K562 (cell line): ENCODE results near the gene RBMS3. TPM values are rescaled to one million over a fixed set of nuclear protein-coding genes. Genes with fewer than 3 reads are reported as not detected.

ENCODE experiments used
- ATAC-seq: fragments of 200-7000 bp; cut with Tn5 transposase; 3 replicates; pipeline ENCODE4 v1.9.1; 2020; ENCODE audit warnings: moderate library complexity
- BruUV-seq: library from RNA; stranded (reverse); fragments of 400-500 nt; replicated peaks from 2 replicates; lab custom pipeline; 2021; lab: Mats Ljungman, UMichigan
- CTCF ChIA-PET: fragments of 300-600 bp; formaldehyde crosslinking; extraction: SDS; loops from one replicate; lab custom pipeline; 2021; ENCODE audit warnings: low intra/inter-chr PET ratio; lab: Yijun Ruan, JAX
- POLR2A ChIA-PET: fragments of 300-600, 350-650 bp; sonication (Branson Sonifier 250); formaldehyde crosslinking; extraction: SDS; loops from one replicate; lab custom pipeline; 2021; ENCODE audit warnings: antibody characterized with exemption, inconsistent platforms; lab: Yijun Ruan, JAX
- DNase-seq, 4 experiments: peaks; one replicate each; pipeline versions ENCODE4 v3.0.0 to v3.0.0-alpha.2; 2011 to 2018; ENCODE audit warnings: low spot score in 3 of 4, mixed read lengths in 3 of 4; ENCODE audit errors: extremely low read depth in 1 of 4
- FAIRE-seq: peaks from 2 replicates; lab custom pipeline; 2011; peaks lifted over from hg19 to GRCh38; lab: Jason Lieb, UNC
- H2AFZ ChIP-seq: 2 replicates; pipeline ENCODE4 v1.6.0; 2011; ENCODE audit warnings: low read depth, low read length, control low read depth, inconsistent platforms
- H3K27ac ChIP-seq: fragments of 200-600 bp; 3 replicates; pipeline ENCODE4 v1.8.0; 2011; ENCODE audit warnings: low read depth, mild to moderate bottlenecking, control low read depth, inconsistent platforms, low read length, moderate library complexity, mixed read lengths; ENCODE audit errors: extremely low read depth
- H3K27me3 ChIP-seq, 2 experiments: fragments of 300-600 bp in 1 of 2; 2 replicates in 1 of 2; 3 replicates in 1 of 2; pipeline versions ENCODE4 v1.6.0 to v1.8.0; 2011; ENCODE audit warnings: inconsistent platforms in 2 of 2, low read length in 2 of 2, mild to moderate bottlenecking in 1 of 2, mixed read lengths in 1 of 2, moderate library complexity in 1 of 2; ENCODE audit not compliant: control insufficient read depth in 2 of 2, insufficient read depth in 2 of 2
- H3K36me3 ChIP-seq: fragments of 300-600 bp; 3 replicates; pipeline ENCODE4 v1.8.0; 2011; ENCODE audit warnings: mild to moderate bottlenecking, low read length, inconsistent platforms; ENCODE audit not compliant: control insufficient read depth, insufficient read depth
- H3K4me1 ChIP-seq, 2 experiments: fragments of 200-600 bp in 1 of 2; replicated peaks in 1 of 2; 2 replicates in 1 of 2; 3 replicates in 1 of 2; pipeline versions ENCODE4 v1.5.1 to v1.8.0; 2011; ENCODE audit warnings: inconsistent platforms in 2 of 2, low read length in 2 of 2, mild to moderate bottlenecking in 1 of 2, mixed read lengths in 1 of 2, moderate library complexity in 1 of 2; ENCODE audit not compliant: control insufficient read depth in 2 of 2, insufficient read depth in 2 of 2
- H3K4me2 ChIP-seq: 2 replicates; pipeline ENCODE4 v1.6.1; 2011; ENCODE audit warnings: low read length, control low read depth, inconsistent platforms, mixed read lengths; ENCODE audit not compliant: insufficient read depth
- H3K4me3 ChIP-seq: fragments of 200-600 bp; sonication (generic), shearing (Covaris generic); 2 replicates; pipeline ENCODE4 v1.5.1; 2016; ENCODE audit warnings: control low read depth, inconsistent platforms
- H3K79me2 ChIP-seq: fragments of 200-600 bp; 3 replicates; pipeline ENCODE4 v1.8.0; 2011; ENCODE audit warnings: low read length, inconsistent platforms; ENCODE audit not compliant: control insufficient read depth, insufficient read depth
- H3K9ac ChIP-seq, 2 experiments: 2 replicates each; pipeline versions ENCODE4 v1.6.0 to v1.6.1; 2011; ENCODE audit warnings: low read depth in 2 of 2, low read length in 2 of 2, control low read depth in 1 of 2, inconsistent platforms in 1 of 2, mild to moderate bottlenecking in 1 of 2, mixed read lengths in 1 of 2; ENCODE audit not compliant: insufficient read depth in 1 of 2
- H3K9me1 ChIP-seq: one replicate; pipeline ENCODE4 v1.6.0; 2011; ENCODE audit warnings: inconsistent platforms, mild to moderate bottlenecking, low read length, moderate library complexity; ENCODE audit not compliant: control insufficient read depth, insufficient read depth
- H3K9me3 ChIP-seq: replicated peaks from 2 replicates; pipeline ENCODE4 v1.5.1; 2011; ENCODE audit warnings: low read depth, low read length, inconsistent platforms; ENCODE audit not compliant: control insufficient read depth, insufficient read depth
- H4K20me1 ChIP-seq: replicated peaks from 2 replicates; pipeline ENCODE4 v1.6.1; 2011; ENCODE audit warnings: low read length, inconsistent platforms, mixed read lengths; ENCODE audit not compliant: control insufficient read depth, insufficient read depth
- BHLHE40 ChIP-seq: IDR thresholded peaks from 2 replicates; pipeline ENCODE4 v1.6.1; 2011; ENCODE audit warnings: low read length, improper control_type of control experiment
- CBX1 ChIP-seq: sonication (generic); IDR thresholded peaks from 2 replicates; pipeline ENCODE4 v1.6.1; 2016; ENCODE audit warnings: antibody characterized with exemption, low read depth, mild to moderate bottlenecking
- GTF2A2 ChIP-seq: IDR thresholded peaks from 2 replicates; pipeline ENCODE4 v1.6.1; 2016; ENCODE audit warnings: mild to moderate bottlenecking, missing genetic modification characterization, missing compliant biosample characterization
- NCOA2 ChIP-seq, 2 experiments: fragments of 450-650 bp; IDR thresholded peaks; 2 replicates each; pipeline ENCODE4 v1.6.1; 2018; ENCODE audit warnings: mild to moderate bottlenecking in 2 of 2, moderate library complexity in 1 of 2; ENCODE audit not compliant: partially characterized antibody in 2 of 2
- PTTG1 ChIP-seq: fragments of 450-650 bp; IDR thresholded peaks from 2 replicates; pipeline ENCODE4 v1.6.1; 2016; ENCODE audit warnings: low read depth, mild to moderate bottlenecking, missing genetic modification characterization, missing compliant biosample characterization
- PURB ChIP-seq: sonication (generic); formaldehyde crosslinking; IDR thresholded peaks from 2 replicates; pipeline ENCODE4 v1.9.0; 2021; ENCODE audit warnings: low read depth, mild to moderate bottlenecking, missing genetic modification reagents
- RBM15 ChIP-seq: fragments of 200-400 bp; formaldehyde crosslinking; IDR thresholded peaks from 2 replicates; pipeline ENCODE4 v1.6.1; 2018; ENCODE audit warnings: mild to moderate bottlenecking, low read length, moderate library complexity; ENCODE audit not compliant: insufficient read depth
- RCOR1 ChIP-seq, 2 experiments: IDR thresholded peaks; 2 replicates each; pipeline ENCODE4 v1.6.1; 2012; ENCODE audit warnings: low read depth in 2 of 2, low read length in 2 of 2, borderline replicate concordance in 1 of 2, improper control_type of control experiment in 1 of 2
- RERE ChIP-seq: sonication (generic); formaldehyde crosslinking; IDR thresholded peaks from 2 replicates; pipeline ENCODE4 v1.8.0; 2023; ENCODE audit warnings: missing genetic modification reagents, mild to moderate bottlenecking, borderline replicate concordance
- TAF15 ChIP-seq: fragments of 200-400 bp; formaldehyde crosslinking; IDR thresholded peaks from 2 replicates; pipeline ENCODE4 v1.6.1; 2017; ENCODE audit warnings: mild to moderate bottlenecking, low read depth, low read length, moderate library complexity
- ZEB2 ChIP-seq: fragments of 450-650 bp; IDR thresholded peaks from 2 replicates; pipeline ENCODE4 v1.6.1; 2016
- ZNF561 ChIP-seq: fragments of 450-650 bp; formaldehyde crosslinking; conservative IDR thresholded peaks from 2 replicates; pipeline ENCODE4 v1.4.0; 2020; ENCODE audit warnings: mild to moderate bottlenecking, moderate library complexity
- ZNF766 ChIP-seq: fragments of 200-800 bp; sonication (Bioruptor generic); conservative IDR thresholded peaks from 2 replicates; pipeline ENCODE4 v1.6.1; 2016; ENCODE audit warnings: missing genetic modification characterization, missing compliant biosample characterization
- ZNF785 ChIP-seq: fragments of 250-450 bp; sonication (Bioruptor Pico); IDR thresholded peaks from 2 replicates; pipeline ENCODE4 v1.4.0; 2020; ENCODE audit warnings: mild to moderate bottlenecking
- in situ Hi-C: fragments of 300-500 bp; cut with MboI; formaldehyde crosslinking; loops from 4 replicates; pipeline ENCODE4 v1.15.0; 2018; ENCODE audit warnings: inconsistent platforms, mixed read lengths
- intact Hi-C: fragments of 100-400 bp; cut with micrococcal nuclease; formaldehyde crosslinking; loops from 2 replicates; pipeline ENCODE4 v1.14.2; 2022
- polyA plus RNA-seq, 8 experiments: library from polyadenylated mRNA; depleted of rRNA in 4 of 8; stranded (reverse) in 5 of 8; unstranded in 3 of 8; fragments of >200 nt; fragmentation: Nextera tagmentation in 2 of 8; fragmentation: Illumina TruSeq in 1 of 8; extraction: Ambion mirVana in 2 of 8; extraction: Trizol in 1 of 8; gene quantifications; 2 replicates each; pipeline versions ENCODE4 v1.2.1 to v1.2.3, GENCODE V29; 2011 to 2014; ENCODE audit warnings: inconsistent platforms in 1 of 8, missing spikeins in 1 of 8
- total RNA-seq, 7 experiments: library from RNA; depleted of rRNA in 6 of 7; stranded (reverse); fragments of >200 nt in 6 of 7; fragmentation: Illumina TruSeq in 2 of 7; extraction: Trizol in 2 of 7; gene quantifications; 2 replicates each; pipeline versions ENCODE4 v1.2.1 to v1.2.3, GENCODE V29; 2011 to 2021; ENCODE audit warnings: low replicate concordance in 1 of 7
- TF ChIP-seq, protein P1 (sequence below): fragments of 250-450 bp; sonication (Bioruptor Pico); IDR thresholded peaks from 2 replicates; pipeline ENCODE4 v1.9.0; 2021; ENCODE audit warnings: mild to moderate bottlenecking

RBMS3 gene
- total and polyA plus RNA-seq, 9 of the 15 experiments (the other 6 are each of a cell fraction or from before 2014, with no cell fraction given): 0.20 TPM; not detected in 8

DNA sequence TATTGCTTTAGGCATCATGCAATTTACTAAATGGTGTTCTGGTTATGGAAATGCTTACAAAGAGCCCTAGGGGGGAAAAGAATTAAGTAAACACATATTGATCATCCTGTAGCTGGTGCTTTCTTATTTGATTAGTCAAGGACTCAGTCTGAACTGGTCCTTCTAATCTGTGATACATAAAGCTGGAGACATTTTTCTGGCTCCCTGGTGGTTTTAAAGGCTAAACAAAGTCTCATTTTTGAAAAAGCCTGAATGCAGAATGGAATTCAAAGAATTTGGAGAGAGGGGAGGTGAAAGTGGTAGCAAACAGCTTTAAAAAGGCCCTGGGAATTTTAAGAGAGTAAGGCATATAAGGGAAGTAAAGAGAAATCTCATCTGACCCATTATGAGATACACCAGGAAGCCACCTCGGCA is 149.7 kb downstream of the RBMS3 start (continued):
- TF ChIP-seq CBX1 (no peak), GTF2A2 (tag) (no peak), ZNF785 (CRISPR knock-in tag) (no peak), PTTG1 (tag) (no peak)

- no peak for ATAC-seq
- POLR2A ChIA-PET: no interaction called here
- no peaks in the 10 kb centered on the region for H3K9me1 ChIP-seq
- CTCF ChIA-PET: no interaction called here
- no peak overlapping the region for H3K4me3 ChIP-seq
- no peaks in the 10 kb centered on the region for H3K27me3 ChIP-seq
- no peak for DNase-seq
- in situ Hi-C loops (no loop called here), intact Hi-C loops (no loop called here)
- no TSS peak for BruUV-seq
- H3K36me3 ChIP-seq: no peaks in the 10 kb centered on the region
- H3K4me2 ChIP-seq: no peak overlapping the region
- no peaks in the 10 kb centered on the region for H4K20me1 ChIP-seq
- no peak overlapping the region for H3K9ac ChIP-seq
- no peak overlapping the region for H3K27ac ChIP-seq
- no peaks in the 10 kb centered on the region for H3K9me3 ChIP-seq
- H2AFZ ChIP-seq: no peak overlapping the region
- H3K79me2 ChIP-seq: no peaks in the 10 kb centered on the region
- H3K4me1 ChIP-seq: no peaks in the 10 kb centered on the region
- FAIRE-seq: no peak
- TF ChIP-seq BHLHE40 (no peak), ZNF766 (CRISPR knock-in tag) (no peak), RERE (CRISPR knock-in tag) (no peak), NCOA2 (IDR thresholded peaks at IDR 0.05; ENCODE audit: partially characterized antibody in 2 of 2) (no peak), ZEB2 (no peak), TAF15 (no peak), ZNF561 (CRISPR knock-in tag) (no peak), PURB (no peak), RCOR1 (IDR thresholded peaks at IDR 0.05; ENCODE audit: borderline replicate concordance in 1 of 2, low read depth in 2 of 2, low read length in 2 of 2) (no peak), RBM15 (no peak)
- TF ChIP-seq, protein P1, sequence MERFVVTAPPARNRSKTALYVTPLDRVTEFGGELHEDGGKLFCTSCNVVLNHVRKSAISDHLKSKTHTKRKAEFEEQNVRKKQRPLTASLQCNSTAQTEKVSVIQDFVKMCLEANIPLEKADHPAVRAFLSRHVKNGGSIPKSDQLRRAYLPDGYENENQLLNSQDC (CRISPR knock-in tag): no peak
Measured at GRCh38 chr3:29436612-29437323, 155.9 kb downstream of the RBMS3 start.
